ENCODE results near the gene NT5C3A.
"Not testable (repeated sequence)": the region's sequence is repeated elsewhere in the genome, so short reads cannot be mapped to it uniquely, and the experiment has no call there.

Gene NT5C3A

GRCh38 chr7:33040803-33041516 lies 21.6 kb downstream of the NT5C3A start:
- DNase-seq, result no peak

- DNase-seq, result no peak
These were observed 22.7 kb downstream of the NT5C3A start for GRCh38 chr7:33039903-33040292.

DNA sequence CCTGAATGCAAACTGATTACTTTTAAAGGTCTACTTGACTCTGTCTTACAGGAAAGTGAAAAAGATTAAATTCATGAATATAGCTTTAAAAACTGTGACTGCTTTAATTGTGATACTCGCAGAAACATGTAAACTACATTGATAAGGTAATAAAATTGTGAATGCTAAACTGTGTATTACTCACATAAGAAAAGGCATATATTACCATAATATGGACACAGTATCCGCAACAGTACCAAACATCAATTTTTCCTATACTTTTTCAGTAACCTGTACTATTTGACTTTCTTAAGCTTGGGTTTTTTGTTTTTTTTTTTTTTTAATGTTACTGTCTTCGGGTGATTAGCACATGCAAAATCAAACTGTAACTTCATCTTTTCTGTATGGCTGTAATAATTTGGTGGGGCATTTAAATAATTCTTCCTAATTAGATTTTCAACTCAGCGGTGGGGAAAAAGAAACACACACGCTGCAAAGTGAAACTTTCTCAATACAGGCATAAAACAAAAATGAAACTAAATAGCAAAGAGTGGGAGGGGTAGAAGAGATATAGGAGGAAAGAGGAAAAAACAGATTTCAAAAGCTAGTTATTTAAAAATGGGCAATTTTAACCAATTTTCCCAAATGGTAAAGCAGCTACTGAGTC lies 23.2 kb downstream of the NT5C3A start:
- no peak for DNase-seq

DNA sequence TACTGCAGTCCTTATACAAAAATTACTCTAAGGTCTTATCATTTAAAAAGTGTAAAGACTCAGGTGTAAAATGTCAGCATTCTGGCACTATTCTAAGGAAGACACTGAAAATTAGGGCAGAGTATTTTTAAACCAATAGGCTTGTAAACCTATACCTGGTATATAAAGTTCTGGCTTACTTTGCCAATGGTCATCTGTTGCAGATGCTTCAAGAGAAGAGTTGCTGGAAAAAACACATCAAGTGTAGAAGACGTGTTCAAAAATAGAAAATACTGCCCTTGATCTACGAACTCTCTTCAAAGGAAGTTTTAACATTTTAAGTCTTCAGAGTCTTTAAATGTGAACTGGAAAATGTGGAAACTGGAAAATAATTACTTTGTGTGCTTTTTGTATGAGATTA lies 23.9 kb downstream of the NT5C3A start:
- DNase-seq, result no peak

GRCh38 chr7:33035776-33036175 lies 26.8 kb downstream of the NT5C3A start:
- DNase-seq, result no peak

- DNase-seq, result no peak
These were observed 38.3 kb downstream of the NT5C3A start for GRCh38 chr7:33024189-33024757.

DNA sequence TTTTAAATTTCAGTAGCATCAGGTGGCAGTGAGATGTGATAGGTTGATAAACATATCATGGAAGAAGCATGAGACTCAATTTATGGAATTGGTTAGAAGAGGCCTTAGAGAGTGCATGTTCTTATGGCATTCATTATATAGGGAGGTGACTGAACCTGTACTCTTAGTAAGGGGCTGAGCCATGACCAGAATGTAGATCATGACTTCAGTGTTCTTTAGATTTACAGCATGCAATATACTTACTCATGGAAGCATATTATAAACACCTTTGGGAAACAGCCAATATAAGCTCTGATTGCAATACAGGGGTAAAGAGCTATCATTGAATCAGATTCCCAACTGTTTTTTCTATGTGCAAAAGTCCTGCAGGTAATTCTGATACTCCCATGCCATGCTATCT lies 50.2 kb downstream of the NT5C3A start:
- no peak for DNase-seq

DNA sequence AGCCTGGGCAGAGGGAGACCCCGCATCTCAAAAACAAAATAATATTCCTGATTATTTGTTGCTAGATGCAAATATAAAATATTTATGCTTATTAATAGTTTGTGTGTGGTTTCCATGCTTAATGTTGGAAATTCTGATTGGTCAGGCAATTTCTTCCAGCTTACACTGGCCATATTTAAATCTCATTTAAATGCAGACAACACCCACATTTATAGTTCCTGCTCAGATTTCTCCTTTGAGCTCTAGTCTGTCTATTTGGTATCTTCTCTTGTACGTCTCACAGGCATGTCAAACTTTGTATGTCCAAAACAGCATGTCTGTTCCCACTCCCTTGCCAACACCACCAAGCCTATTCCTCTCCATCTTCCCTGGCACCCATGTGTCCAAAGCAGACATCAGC lies 52.8 kb downstream of the NT5C3A start:
- DNase-seq, result no peak

GRCh38 chr7:33005690-33006089 lies 56.9 kb downstream of the NT5C3A start:
- DNase-seq, result not testable (repeated sequence)

- not testable (repeated sequence) for DNase-seq
These were observed 57.4 kb downstream of the NT5C3A start for GRCh38 chr7:33005193-33005592.

DNA sequence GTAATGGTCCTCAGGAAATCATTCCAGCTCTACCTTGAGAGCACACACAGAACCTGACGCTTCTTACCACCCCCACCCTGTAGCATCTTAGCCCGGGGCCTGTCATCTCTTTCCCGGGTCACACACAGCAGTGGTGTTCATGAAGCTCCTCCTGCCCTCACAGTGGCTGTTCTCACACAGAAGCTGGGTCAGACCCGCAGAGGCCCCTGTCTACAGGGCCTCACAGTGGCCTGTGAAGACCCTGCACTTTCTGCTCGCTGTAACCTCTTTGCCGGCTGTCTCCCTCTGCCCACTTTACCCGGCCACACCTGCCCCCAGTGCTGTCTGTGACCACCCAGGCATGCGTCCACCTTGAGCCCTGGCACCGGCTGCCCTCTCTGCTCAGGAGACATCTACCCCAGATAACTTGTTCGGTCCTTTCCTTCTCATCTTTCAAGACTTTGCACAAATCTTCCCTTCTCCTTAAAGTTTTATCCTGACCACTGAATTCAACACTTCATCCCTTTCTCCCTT lies 58.4 kb downstream of the NT5C3A start:
- DNase-seq, result not testable (repeated sequence)

DNA sequence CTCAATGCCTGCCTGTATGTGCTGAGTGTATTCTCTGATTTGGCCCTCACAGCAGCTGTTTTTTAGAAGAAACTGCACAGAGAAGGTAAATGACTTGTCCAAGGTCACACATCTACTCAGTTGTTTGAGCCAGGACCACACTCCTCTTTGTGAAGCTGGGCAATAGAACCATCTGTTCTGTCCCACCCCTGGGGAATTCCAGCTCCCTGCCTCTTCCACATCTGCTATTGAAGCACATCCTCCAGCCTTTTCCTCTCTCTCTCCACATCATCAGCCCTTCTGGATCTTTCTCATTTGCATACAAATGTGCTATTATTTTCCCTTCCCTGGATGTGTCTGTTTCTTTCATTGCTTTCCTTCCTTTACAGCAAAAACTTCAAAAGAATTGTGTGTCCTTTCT lies 59.5 kb downstream of the NT5C3A start:
- DNase-seq, result not testable (repeated sequence)

DNA sequence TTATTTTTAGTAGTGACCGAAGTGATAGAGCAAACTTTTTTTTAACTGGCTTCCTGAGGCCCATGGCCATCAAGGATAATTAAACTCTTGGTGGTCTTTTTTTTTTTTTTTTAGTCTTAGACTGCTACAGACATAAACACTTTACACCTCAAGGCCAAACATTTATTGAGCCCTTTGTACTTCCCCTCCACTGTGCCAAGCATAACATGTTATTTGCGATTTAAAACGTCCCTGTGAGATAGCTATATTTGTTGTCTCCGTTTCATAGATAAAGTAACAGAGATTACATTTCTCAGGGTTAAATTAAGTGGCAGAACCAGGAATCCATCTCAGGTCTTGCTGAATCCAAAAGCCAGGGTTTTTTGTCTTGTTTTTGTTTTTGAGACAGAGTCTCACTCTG lies 63.2 kb downstream of the NT5C3A start:
- DNase-seq, result not testable (repeated sequence)

- not testable (repeated sequence) for DNase-seq
These were observed 64.0 kb downstream of the NT5C3A start for GRCh38 chr7:32998361-32999171.

DNA sequence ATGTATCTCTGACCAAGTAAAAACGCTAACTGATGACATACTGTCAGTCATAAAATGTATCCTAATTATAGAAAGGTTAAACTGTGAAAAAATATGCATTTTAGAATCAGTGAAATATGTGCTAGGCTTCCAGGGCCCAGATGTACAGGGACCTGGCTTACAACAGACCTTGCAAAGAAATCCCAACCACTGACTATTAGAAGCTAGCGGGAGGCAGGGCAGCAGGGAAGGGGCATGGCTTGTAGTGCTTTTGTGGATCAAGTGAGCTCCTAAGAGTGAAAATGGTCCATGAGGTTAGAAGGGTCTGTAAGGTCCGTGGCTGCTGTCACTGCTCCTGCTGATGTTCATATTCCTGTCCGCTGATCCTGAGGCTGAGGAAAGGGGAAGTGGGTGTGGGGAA lies 64.6 kb downstream of the NT5C3A start:
- not testable (repeated sequence) for DNase-seq

DNA sequence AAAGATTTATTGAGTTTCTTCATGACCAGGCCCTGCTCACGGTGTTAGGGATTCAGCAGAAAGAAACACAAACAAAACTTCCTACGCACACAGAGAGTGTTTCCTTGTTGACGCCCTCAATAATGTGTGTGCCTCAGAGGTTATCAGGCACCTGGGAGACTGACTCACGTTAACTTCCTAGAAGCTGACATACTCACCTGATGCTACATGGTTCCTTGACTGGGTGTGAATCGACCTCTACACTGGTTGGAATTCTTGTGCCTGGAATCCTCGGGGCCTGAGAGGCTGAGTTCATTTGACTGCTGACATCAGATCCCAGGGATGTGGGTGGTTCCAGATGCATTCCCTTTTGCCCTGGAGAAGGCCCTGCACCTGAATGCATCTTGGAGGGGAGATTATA lies 69.8 kb downstream of the NT5C3A start:
- not testable (repeated sequence) for DNase-seq

DNA sequence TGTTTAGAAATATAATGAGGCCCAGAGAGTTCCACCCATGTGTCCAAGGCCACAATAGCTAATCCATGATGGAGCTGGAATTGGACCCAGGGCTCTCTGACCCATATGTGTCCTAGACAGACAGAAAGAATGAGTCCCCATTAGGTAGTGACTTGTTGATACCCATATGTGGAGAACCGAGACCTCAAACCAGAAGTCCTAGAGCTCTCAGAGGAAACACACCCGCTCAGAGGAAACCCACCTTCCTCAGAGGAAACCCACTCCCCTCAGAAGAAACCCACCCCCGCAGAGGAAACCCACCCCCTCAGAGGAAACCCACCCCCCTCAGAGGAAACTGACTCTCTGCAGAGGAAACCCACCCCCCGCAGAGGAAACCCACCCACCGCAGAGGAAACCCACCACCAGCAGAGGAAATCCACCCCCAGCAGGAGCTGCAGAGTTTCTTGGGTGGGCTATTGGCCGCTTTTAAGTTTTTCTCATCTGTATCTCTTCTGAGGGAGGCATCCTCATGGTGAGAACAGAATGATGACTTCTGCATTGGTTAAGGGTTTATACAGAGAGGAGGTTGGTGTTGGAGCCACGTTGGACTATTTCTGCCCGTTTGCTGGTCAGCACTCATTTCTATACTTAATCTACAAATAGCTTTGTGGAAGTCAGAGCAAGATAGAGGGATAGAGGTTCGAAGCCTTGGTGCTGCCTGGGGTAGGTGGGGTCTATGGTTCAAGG lies 70.4 kb downstream of the NT5C3A start:
- not testable (repeated sequence) for DNase-seq

- not testable (repeated sequence) for DNase-seq
These were observed 71.4 kb downstream of the NT5C3A start for GRCh38 chr7:32991068-32991585.

DNA sequence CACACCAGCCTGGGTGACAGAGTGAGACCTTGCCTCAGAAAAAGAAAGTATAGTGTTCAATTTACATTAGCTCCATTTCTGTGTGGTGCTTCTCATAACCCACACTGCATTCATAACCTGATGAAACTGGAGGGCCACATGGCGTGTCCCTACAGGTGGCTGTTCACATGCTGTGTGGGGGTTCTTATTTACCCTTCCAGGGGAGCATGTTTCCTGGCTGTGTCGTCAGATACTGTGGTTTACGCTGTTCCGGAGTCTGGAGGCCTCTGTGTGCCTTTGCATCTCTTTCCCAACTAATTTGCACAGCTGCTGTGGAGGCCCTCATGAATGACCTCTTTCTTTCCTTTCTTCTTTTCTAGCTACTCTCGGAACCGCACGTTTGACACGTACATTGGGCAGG lies 74.4 kb downstream of the NT5C3A start:
- not testable (repeated sequence) for DNase-seq

DNA sequence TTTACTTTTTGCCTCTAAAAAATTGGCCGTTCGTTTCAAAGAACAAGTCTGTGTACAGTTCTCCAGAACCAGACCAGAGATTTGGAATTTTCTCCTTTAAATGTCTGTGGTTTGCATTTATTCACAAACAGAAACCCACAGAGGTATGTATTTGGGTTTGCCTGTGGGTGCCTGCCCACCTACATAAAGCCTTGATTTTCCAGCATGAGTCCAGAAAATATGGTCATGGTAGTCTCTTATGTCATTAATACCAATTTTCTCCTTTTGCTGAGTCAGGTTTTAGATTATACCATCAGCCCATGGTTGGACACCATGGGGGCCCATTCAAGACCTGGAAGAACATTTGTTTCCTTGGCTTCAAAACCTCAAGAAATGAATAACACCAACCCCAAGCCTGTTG lies 82.7 kb downstream of the NT5C3A start:
- not testable (repeated sequence) for DNase-seq

DNA sequence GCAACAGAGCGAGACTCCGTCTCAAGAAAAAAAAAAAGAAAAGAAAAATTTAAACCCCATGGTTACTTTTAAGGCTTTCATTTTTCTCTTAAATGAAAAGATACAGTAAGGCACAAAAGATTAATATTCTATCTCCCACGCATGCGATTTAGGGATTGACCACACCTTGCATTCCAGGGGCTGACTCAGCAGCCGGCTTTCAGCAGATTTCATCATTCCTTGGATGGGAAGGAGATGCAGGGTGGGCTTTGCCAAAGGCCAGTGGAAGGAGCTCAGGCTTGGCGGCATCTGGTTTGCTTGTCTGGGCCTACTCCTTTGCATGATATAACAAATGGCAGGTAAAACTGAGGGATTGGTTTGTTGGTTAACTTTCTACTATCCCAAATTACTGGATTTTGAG lies 83.3 kb downstream of the NT5C3A start:
- not testable (repeated sequence) for DNase-seq

- DNase-seq, result not testable (repeated sequence)
These were observed 85.4 kb downstream of the NT5C3A start for GRCh38 chr7:32977159-32977558.
